Right renal pelvis (tissue), 4 donors: ENCODE results near the gene MYOZ1. TPM values are rescaled to one million over a fixed set of nuclear protein-coding genes. Genes with fewer than 3 reads are reported as not detected.

ENCODE experiments used
- DNase-seq, 4 donors: peaks; one replicate each; pipeline ENCODE4 v3.0.0-alpha.2; 2013; ENCODE audit warnings: low read depth in 4 of 4, low spot score in 3 of 4, missing footprints in 1 of 4
- polyA plus RNA-seq, 4 donors: library from polyadenylated mRNA; unstranded; fragments of 120-200 nt; gene quantifications; one replicate each; pipeline ENCODE4 v1.2.1, GENCODE V29; 2013; ENCODE audit not compliant: insufficient read length in 4 of 4

The MYOZ1 gene
- polyA plus RNA-seq, 4 donors: 4.9 to 7.1 (median 5.9) TPM

DNA sequence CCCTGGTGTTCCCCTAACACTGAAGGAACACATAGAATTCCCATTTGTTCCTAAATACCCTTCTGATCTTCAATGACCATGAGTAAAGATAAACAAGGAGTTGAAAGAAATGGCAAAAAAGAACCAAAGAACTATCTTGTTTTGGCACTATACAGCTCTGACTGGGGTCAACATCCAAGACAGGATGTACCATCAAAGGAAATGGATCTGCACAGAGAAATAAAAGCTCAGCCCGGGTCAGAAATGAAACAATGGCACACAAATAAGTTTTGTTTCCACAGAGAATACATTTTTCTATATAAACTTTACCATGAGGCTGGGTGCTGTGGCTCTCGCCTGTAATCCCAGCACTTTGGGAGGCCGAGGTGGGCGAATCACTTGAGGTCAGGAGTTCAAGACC, 32.2 kb downstream of the MYOZ1 start:
- no peak for DNase-seq

DNA sequence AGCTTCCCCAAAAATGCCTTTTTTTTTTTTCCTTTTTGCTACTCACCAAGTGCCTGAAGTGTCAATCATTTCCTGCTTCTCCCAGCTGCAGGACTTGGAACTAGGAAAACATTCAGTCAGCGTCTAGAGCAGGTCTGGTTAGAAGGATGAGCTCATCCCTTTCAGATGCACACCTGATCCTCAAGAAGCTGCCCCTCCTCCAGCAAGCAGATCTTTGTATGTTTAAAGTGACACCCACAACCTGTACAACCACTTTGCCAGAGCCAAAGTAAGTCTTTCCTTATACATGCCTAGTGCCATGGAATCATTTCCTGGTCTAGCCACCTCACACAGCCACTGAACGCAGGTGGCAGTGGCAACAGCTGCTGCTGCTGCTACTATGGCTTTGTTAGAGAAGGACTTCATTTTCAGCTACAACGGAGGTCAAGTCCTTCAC, 39.8 kb downstream of the MYOZ1 start:
- DNase-seq: no peak

DNA sequence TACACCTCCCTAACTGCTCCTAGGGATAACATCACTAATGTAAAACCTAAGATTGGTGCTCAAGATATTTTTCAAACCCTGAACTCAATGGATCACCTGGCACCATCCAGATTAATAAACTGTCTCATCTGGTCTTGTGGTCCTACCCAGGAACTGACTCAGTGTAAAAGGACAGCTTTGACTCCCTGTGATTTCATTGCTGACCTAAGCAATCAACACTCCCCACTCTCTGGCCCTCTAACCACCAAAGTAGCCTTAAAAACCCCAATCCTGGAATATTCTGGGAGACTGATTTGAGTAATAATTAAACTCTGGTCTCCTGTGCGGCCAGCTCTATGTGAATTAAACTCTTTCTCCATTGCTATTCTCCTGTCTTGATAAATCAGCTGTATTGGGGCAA, 43.9 kb downstream of the MYOZ1 start:
- no peak for DNase-seq

DNA sequence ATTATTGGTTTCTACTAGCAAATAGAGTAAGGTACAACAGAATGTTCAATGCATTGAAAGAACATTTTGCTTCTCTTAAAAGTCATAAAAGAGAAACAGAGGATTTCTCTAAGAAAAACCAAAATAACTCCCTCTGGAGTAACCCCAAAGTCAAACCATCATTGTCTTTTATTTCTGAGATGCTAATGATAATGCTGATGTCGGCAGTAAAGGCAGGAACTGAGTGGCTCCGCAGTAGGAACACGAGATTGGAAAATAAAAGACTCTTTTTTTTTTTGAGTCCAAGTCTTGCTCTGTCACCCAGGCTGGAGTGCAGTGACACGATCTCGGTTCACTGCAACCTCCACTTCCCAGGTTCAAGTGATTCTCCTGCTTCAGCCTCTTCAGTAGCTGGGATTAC, 47.5 kb downstream of the MYOZ1 start:
- DNase-seq: no peak

DNA sequence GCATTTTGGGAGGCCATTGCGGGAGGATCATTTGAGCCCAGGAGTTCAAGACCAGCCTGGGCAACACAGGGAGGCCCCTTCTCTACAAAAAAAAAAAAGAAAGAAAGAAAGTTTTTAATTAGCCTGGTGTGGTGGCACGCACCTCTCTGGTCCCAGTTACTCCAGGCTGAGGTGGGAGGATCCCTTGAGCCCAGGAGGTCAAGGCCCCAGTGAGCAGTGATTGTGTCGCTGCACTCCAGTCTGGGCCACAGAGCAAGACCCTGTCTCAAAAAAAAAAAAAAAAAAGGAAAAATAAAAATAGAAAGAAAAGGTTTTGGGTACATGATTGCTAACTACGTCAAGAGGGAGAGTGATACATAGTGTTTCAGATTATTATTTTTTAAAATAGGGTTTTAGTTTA, 48.2 kb downstream of the MYOZ1 start:
- DNase-seq: no peak

DNA sequence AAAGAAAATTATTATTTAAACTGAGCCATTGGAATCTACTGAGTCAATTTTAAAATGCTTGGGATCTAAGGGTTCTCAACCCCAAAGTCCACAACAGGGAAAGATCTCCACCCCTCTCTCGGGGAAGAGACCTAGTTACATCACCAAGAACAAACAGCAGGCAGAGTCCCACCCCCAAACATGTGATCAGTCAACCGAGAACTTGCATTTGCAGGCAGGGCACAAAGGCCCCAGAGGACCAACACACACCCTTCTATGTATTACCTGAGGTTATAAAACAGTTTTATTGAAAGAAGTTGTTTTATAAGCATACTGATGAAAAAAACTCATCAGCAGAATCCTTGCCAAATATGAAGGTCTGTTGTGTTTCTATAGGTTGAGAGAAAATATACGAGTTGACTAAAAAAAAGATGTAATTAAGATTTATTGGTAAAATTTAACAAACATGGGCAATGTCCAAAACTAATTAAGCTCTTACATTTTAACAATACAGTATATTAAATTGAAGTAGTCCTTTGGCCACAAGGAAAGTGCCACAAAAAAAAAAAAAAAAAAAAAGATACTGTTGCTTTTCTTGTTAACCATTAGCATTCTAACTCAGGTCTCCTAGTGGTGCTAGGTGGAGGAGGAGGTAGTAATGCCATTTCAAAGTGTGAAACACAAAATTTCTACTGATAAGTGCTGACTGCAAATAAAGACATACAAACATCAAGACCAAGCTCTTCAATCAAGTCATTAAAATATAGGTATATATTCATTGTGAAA, 49.2 kb downstream of the MYOZ1 start:
- peak in 3 of 4 donors; percentile 44 to 75 (median 61) for DNase-seq

DNA sequence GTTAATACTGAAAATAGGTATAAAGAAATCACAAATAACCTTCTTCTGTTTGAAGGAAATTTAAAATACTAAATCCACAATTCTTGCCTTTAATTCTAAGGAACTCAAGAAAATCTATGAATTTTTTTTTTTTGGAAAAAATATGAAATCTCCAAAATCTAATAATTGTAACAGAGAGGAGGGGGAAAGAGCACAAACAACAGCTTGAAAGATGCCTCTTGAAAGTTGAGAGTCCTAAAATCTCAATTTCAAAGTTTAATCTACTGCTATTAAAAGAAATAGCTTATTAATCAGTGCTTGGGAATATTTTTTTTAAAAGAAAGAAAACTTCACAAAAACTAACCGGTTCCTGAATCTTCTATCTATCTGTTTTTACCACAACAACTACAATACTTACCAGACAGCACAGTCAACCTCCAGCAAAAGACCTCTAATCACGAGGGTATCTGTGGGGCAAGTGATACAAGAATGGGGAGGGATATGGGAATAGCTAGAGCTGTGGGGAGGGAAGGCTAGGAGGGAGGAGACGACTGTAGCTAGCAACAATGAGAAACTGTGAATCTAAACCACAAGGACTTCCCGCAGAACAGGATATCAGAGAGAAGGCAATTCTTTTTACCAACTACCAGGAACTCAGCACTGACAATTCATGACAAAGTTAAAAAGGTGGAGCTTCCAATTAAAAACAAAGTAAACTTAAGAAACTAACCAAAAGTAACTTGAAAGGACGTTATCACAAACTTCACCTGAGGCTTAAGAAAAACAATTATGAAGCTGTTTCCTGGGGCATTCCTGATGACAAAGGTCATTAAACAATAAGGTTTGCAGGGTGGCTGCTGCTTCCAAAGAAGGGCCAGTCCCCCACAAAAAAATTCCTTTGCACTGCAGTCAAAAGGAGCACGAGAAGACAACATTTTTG, 50.1 kb downstream of the MYOZ1 start, which contains the start of gene USP54:
USP54 (minus strand) TSS at position 462 of the 919 bp plus-strand sequence. CDS start 15,684 bp downstream, outside the sequence.
- no peak for DNase-seq

DNA sequence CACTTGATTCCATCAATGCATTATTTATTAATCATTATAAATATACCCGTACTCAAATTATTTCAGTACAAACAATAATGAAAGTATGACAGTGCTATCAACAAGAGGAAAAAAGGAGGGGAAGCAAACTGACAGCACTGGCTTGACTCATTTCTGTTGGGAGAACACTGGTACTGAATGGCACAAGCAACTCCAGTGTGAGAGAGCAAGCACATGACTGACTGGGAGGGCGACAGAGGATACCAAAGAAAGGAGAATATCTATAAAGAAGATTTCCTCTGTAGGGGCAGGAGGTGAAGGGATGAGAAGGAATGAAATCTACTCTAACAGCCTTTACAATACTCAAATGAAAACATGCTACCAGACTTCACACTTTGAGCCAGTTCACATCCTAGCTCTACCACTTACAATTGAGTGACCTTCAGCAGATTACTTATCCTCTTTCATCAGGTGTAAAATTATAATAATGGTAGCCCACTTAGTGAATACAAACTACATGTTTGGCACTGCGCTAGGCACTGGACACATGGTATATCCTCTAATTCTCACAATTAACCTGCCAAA, 51.6 kb downstream of the MYOZ1 start:
- DNase-seq: no peak

DNA sequence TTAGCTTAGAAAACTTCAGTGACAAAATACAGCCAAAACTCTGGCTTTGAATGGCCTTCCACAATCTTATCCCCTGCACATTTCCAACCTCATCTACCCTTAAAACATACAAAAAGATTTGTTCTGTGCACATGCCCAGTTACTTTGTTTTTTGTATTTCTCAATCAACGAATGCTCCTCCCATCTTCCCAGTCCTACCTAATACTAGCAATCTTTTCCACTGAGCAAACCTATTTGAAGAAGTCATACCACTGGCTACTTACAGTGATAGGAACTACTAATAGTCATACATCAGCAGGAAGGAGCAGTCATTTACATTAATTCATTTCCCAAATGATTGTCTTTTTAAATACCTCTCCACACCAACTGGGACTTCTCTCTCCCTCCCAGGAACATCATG, 52.6 kb downstream of the MYOZ1 start:
- DNase-seq: no peak

DNA sequence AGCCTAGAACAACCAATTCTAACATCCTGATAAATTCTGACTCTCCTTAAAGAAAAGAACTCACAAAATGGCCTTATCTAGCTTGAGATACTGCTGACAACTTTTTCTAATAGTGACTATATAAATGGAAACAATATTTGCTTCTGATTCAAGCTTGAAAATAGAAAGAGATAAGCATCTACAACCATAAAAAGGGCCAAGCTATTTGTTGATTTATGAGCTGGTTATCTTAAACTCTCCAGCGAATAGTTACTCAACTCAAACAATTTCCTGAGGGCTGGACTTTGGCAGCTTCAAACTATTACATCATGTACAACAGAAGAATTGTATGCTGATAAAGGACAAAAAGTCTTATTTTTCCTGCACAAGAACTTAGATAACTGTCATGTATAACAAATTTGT, 54.7 kb downstream of the MYOZ1 start:
- DNase-seq: no peak

DNA sequence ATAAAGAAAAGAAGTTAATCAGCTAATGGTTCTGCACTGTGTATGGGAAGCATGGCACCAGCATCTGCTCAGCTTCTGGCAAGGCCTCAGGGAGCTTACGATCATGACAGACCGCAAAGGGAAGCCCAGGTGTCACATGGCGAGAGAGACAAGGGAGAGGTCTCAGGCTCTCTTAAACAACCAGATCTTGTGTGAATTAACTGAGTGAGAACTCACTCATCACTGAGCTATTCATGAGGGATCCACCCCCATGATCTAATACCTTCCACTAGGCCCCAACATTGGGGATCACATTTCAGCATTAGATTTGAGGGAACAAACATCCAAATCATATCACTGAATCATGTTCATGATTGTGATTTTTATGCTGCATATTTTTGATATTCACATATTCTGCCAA, 55.9 kb downstream of the MYOZ1 start:
- DNase-seq: no peak

DNA sequence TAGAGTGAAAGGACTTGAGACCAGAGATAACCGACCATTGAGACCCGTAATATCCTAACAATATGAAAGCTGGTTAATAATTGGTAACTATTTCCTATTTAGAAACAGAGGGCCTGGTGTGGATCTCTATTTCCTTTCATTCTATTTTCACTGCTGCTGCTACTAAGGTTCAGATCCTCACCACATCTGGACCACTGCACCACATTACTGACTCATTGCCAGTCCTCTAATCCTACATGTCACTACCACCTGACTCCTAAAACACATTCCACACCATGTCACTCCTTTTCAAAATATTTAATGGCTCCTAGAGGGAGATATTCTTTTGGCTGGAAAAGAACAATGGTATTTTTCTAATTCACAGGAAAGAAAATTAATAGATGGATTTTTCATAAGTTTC, 56.5 kb downstream of the MYOZ1 start:
- DNase-seq: no peak

DNA sequence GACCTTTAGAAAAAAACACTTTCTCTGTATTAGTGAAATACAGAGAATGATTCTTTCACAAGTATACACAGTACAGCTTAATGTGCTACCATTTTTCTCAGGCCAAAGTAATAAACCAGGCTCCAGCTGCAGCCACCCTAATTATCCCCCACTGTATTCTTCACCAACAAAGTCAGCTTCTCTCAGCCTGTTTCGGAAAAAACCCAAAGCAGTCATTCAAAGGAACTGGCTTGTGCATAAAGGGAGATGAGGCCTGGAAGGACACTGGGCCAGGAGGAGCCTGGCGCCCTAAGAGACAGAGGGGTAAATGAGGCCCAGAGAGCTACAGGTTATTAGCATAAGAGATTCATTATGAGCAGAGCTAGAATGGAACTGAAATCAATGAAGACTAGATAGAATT, 59.4 kb downstream of the MYOZ1 start:
- DNase-seq: no peak

Other genes starting within 250 kb of the MYOZ1 start
- 10 to 100 TPM; 88.9 to 98.9 (median 96.3) TPM for gene ANXA7, start 227.4 kb downstream of the MYOZ1 start, polyA plus RNA-seq
- gene MSS51, start 207.9 kb downstream of the MYOZ1 start, polyA plus RNA-seq: 1 to 10 TPM; 1.6 to 3.1 (median 1.7) TPM
- 10 to 100 TPM; 59.6 to 76.9 (median 70.7) TPM for gene PPP3CB, start 145.4 kb downstream of the MYOZ1 start, polyA plus RNA-seq
- 10 to 100 TPM; 28.3 to 39.4 (median 37.6) TPM for gene USP54, start 50.1 kb downstream of the MYOZ1 start, polyA plus RNA-seq
- gene SYNPO2L, start 14.6 kb upstream of the MYOZ1 start, polyA plus RNA-seq: under 1 TPM; 0.21 to 0.28 (median 0.25) TPM
- 10 to 100 TPM in 1 of 4 donors, 1 to 10 TPM in 3; 8.6 to 14.2 (median 9.2) TPM for gene AGAP5, start 56.6 kb upstream of the MYOZ1 start, polyA plus RNA-seq
- gene SEC24C, start 102.9 kb upstream of the MYOZ1 start, polyA plus RNA-seq: 10 to 100 TPM; 68.4 to 73.1 (median 71.1) TPM
- 10 to 100 TPM; 52.7 to 60.1 (median 55.7) TPM for gene CHCHD1, start 140.6 kb upstream of the MYOZ1 start, polyA plus RNA-seq
- gene ZSWIM8, start 144.1 kb upstream of the MYOZ1 start, polyA plus RNA-seq: 100 to 1,000 TPM in 3 of 4 donors, 10 to 100 TPM in 1; 95.0 to 117 (median 102) TPM
- 10 to 100 TPM; 26.7 to 32.8 (median 29.3) TPM for gene NDST2, start 170.1 kb upstream of the MYOZ1 start, polyA plus RNA-seq
- 10 to 100 TPM; 22.0 to 25.5 (median 22.6) TPM for gene CAMK2G, start 233.1 kb upstream of the MYOZ1 start, polyA plus RNA-seq